HG03520 (cell line): ENCODE data around the gene RPS10.
A peak's percentile ranks its signal among the peaks of the same experiment; 100 is the strongest.

ENCODE experiments used
- ATAC-seq: cut with Tn5 transposase; IDR thresholded peaks from one replicate; pipeline ENCODE4 v1.9.1; 2021; ENCODE audit warnings: mild to moderate bottlenecking, moderate library complexity; ENCODE audit not compliant: unreplicated experiment

The RPS10 gene

DNA sequence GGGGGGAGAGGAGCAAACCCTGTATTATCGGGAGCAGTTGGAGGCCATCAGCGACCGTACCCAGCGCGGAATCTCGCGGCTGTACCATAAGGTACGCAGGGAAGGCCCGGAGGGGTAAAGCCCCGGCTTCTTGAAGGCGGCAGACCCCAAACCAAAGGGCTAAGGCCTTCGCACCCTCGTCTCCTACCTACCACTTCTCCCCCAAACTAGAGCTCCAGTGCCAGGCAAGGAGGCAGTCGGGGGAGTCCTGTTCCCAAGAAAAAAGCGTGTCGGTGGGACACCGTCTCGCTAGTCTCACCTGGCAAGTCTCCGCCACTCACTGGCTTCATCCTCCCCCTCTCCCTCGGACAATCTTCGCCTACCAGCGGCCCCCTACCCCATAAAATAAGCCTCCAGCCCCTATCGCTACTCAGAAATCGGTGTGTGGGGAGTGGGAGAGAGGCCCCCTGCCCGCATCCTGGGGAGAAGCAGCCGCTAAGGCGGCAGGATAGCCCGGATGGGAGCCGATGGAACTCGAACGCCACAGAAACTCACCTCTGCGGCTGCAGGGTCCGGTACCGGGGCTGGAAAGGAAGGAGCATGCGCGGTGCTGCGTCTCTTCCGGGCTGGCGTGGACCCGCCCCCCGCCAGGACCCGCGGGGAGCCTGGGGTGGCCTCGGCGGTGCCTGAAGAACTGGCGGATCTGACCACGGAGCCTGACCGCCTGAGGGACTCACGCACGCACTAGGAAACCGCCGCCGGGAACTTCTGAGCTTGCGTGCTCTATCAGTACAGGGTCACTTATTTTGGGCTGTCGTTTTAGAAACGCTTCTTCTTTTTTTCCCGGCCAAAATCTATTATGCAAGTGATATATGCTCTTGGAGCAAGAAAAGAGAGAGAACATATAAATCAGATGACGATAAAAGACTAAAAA, at the start of gene RPS10:
TSS of gene RPS10 (minus strand) at position 572 of the 913 bp plus-strand sequence. CDS start 848 bp downstream, outside the sequence.
- ATAC-seq: peak; percentile 83

DNA sequence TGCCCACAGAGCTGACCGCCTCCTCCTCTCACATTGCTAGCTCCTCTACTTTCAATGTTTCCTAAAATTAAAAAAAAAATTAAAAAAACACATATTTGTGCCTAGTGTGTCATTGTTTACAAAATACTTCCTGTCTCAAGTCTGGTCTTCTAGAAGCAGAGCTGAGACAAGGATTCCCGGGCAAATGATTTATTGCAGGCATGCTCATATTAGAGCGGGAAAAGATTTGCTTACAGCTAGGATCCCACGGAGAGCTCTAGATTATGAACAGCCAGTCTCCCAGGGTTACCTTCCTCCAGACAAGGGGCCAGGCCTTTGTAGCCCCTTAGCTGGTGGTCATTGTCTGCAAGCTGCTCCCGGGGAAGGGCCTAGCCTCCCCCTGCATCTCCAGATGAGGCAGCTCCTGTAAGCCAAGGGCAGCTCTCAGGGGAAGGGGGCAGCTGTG, 49.4 kb upstream of the RPS10 start:
- ATAC-seq: no peak

DNA sequence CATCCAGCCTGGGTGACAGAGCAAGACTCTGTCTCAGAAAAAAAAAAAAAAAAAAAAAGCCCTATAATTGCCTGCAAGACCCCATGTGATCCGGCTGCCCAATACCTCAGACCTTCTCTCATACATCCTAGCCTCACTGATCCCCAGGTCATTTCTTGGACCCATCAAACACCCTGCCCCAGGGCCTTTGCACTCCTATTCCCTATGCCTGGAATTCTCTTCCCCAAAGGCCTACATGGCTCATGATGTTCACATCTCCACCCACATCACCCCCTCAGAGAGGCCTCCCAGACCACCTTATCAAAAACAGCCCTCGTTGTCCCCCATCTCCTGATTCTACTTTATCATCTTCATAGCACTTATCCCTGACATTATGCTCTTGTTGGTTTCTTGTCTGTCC, 48.9 kb upstream of the RPS10 start:
- ATAC-seq: no peak

DNA sequence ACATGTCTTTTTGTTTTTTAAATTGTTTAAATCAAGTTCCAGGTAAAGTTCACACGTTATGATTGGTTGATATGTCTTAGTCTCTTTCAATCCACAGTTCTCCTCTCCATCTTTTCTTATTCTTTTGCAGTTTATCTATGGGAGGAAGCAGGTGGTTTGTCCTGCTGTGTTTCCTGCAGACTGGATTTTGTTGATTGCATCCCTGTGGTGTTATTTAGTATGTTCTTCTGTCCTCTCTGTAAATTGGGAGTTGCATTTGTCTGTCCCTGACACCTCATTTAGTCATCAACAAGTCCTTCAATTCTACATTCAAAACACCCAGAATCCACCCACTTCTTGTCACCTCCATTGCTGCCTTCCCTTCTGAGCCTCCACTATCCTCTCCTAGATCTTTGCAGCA, 48.1 kb upstream of the RPS10 start:
- no peak for ATAC-seq

DNA sequence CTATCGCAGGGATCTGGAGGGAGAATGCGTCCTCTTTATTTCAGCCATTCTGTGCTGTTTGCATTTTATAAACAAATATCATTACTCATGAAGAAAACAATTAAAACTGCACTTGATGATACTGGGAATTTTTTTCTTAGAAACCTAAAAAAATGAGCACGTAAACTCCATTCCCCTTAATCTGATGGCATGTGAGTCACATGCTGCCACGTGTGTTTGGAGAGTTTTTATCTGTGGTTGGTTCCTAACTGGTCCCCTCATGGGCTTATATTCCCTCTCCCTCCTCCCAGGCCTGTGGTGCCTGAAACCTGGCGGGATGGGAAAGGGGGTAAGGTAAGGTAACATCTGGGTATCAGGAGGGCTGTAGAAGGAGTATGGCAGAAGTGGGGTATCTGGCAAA, 46.6 kb upstream of the RPS10 start:
- no peak for ATAC-seq

DNA sequence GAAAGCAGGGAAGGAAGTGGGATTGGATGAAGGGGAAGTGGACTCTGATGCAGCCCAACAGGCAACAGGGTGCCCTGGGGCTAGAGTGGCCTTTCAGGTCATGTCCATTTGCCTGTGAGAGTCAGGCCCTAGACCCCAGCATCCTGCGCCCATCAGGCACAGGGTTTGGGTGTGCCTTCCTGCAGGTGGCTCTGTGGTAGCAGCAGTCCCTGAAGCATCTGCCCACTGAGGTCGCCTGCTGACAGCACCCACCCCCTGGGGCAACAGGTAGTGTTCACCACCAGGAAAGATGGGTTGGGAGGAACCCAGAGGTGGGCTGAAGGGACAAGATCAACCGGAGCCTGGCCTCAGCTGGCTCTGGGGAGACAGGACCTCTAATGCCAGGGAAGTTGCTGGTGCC, 43.6 kb upstream of the RPS10 start:
- ATAC-seq: no peak

DNA sequence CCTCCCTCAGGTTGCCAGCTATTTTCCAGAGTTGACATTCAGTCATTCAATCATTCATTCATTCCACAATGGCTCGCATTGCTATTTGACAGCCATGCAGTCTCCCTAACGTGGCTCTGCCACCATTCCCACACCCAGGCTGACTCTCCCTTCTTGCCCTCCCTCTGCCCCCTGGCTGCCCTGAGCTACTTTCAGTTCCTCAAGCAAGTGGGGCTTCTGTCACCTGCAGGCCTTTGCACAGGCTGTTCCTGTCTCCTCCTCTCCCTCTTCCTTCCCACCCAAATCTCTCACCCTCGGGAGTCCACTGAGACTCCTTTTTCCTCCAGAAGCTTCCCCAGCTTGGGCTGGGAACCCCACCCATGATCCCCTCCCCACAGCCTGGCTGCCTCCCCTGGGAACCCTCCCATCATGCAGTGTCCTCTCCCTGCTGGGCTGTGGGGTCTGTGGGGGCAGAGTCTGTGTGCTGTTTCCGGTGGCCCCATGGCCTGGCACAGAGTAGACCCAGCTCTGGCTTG, 42.6 kb upstream of the RPS10 start:
- ATAC-seq: no peak

DNA sequence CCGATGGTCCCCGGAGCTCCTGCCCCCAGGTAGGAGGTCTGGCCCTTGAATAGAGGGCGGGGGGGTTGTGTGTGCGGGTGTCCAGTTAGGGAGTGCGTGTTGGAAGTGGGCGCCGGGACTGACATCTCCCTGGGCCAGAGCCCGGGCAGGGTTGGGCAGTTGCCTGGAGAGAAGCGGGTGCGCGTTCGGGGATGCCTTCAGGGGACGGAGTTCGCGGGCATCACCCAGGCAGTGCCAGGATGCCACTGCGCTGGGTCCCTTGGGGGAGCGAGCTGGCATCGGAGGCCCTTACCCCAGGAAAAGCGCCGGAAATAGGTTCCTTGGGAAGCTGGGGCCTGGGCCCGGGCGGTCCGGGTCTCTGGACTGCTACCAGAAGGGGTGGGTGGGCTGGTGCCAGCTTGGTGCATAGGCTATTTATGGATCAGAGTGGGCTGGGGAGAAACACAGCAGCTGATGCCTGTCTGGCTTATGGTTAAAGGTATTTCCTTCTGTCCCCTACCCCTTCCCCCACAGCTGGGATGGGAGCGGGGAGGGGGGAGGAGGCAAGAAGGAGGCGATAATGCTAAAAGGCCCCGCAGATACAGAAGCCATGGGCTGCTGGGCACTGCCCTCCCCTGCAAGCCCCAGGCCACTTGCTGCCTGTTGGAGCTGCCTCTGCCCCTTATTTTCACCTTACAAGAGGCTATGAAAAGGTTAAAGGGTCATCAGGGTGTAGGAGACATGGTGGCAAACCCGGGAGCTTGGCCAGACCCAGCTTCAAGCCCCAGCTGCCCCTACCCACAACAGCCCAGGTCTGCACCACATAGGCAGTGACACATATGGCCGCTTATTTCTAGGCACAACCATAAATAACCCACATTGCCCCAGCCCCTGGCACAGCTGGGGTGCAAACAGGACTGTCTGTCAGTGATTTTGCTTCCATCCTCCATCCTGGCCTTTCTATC, 40.6 kb upstream of the RPS10 start:
- ATAC-seq: no peak

DNA sequence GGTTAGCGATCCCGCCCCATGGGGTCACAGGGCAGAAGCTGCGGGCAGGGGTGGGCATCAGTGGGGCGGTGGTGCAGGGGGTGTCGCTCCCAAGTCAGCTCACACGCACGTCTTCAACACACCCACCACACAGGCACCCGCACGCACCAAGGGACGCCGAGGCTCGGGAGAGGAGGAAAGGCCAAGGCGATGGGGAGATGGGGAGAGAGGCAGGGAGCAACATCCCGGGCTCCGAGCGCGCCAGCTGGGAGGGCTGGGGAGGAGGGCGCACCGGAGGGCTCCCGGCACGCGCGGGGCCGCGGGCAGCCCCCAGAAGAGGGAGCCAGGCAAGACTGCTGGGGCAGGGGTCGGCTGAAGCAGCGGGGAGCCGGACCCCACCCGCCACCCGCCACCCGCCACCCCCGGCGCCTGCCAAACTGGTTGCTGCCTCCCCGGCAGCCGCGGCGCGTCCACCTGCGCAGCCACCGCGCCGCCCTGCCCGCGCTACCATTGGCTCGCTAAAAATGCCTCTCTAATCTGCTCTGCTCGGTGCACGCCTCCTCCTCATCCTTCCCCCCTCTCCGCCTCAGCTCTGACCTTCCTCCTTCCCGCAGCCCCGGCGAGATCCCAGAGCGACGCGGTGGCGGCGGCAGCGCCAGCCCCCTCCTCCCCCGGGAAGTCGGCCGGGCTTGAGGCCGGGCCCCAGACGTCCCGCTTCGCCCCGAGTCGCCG, 39.8 kb upstream of the RPS10 start, which contains the start of gene PACSIN1:
TSS of gene PACSIN1 (plus strand) at position 546 of the 711 bp plus-strand sequence. CDS start 60,230 bp downstream, outside the sequence.
- no peak for ATAC-seq

DNA sequence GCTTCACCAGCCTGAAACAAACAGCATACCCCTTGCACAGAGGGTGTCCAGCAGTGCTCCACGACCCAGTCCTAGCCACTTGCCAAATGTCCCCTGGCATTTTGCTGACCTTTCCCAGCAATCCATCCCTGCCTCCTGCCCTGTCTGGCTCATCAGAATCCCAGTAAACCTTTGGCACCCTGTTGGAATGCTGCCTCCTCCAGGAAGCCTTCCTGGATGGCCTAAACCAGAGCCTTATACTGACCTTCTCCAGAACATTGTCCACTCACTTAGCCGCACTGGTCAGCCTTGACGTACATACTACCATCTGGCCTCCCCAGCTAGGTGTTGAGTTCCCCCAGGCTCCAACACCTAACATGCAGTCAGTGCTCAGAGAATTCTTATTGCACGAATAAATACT, 38.0 kb upstream of the RPS10 start:
- no peak for ATAC-seq

DNA sequence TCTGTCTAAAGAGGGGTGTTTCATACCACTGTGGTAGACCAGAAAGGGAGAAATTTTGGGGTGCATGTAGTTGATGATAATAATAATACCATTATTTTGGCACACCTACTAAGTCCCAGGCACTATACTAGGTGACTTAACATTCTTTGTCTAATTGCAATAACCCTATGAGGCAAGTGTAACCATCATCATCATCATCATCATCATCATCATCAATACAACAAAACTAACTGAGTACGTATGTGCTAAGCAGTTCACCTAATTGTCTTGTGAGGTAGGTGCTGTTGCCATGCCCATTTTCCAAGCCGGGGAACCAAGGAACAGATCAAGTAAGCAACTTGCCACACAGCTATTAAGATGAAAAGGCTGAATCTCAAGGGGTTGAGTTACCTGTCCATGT, 37.4 kb upstream of the RPS10 start:
- ATAC-seq: no peak

DNA sequence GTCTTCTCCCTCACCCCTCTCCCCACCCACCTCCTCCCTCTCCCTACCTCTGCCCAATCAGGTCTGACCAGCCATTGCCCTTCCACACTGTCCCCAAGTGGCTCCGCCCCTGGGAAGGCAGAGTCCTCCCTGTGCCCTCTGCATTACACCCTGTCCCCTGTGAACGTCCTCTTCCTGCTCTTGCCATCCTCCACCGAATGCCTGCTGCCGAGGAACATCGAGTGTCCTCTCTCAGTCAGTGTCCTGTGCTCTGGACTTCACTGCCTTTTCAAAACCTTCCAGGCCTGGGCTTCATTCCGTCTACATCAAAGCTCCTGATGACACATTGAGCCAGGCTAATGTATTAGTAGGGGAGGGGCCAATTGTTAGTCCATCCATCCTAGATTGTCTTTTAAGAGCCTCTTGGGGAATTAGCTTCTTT, 36.7 kb upstream of the RPS10 start:
- no peak for ATAC-seq

DNA sequence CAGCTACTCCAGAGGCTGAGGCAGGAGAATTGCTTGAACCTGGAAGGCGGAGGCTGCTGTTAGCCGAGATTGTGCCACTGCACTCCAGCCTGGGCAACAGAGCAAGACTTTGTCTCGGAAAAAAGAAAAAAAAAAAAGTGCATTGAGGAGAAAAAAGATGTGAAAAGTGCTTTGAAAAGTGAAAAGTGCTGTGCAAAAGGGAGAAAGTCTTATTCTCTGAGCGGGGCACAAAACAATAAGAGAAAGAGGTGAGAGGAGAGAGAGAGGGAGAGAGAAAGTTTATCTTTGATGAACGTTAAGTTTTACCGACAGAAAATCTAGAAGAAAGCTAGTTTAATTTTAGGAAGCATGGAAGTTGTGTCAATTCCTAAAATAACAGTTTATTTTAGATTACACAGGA, 36.1 kb upstream of the RPS10 start:
- ATAC-seq: no peak

DNA sequence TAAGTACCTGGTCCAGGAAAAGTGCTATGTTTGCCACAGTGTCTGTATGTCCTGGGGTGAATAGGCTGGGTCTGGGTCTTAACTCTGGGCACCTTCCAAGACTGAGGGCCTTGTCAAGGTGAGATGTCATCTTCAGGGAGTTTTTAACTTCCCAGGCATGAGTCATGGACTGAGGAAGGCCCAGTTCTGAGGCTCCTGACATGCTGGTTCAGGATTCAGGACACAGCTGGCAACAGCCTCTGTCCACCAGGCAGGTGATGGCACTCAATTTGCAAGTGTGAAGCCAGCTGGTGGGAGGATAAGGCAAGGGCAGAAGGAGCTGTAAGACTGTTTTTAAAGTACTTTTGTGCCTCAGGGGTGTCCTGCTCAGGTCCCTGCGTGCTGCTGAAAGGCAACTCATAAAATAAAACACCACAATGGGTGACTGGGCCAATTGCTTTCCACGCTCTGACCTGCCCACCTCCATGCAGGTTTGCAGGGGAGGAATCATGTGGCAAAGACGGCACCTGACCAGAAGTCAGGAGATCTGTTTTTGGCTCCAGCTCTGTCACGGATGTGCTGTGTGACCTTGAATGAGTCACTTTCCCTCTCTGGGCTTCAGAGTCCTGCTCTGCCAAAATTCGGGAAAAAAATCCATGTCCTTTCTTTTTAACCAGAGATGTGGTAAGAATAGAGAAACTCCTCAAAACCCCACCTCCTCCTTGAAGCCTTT, 35.1 kb upstream of the RPS10 start:
- no peak for ATAC-seq

DNA sequence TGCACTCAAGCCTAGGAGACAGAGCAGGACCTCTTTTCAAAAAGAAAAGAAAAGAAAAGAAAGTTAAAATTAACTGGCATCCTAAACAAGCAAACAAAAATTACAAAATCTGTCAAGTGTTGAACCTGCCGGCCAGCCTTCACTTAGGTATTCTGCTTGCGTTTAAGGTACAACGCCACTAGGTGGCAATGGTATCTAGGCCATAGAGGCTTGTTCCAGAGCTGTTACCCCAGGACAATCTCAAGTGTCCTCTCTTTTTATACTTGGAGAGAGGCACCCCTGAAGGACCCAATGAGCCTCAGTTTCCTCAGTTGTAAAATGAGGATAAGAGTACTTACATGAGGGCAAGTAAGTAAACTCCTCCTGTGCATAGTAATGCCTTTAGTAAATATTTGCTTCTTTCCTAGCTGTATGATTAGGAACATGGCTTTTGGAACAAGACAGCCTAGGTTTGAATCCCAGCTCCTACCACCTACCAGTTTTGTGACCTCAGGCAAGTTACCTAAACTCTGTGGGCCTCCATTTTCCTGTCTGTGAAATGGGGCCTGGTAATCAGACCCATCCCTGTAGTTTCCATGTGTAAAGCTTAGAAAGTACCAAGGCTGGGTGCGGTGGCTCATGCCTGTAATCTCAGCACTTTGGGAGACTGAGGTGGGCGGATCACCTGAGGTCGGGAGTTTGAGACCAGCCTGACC, 34.2 kb upstream of the RPS10 start:
- ATAC-seq: no peak

DNA sequence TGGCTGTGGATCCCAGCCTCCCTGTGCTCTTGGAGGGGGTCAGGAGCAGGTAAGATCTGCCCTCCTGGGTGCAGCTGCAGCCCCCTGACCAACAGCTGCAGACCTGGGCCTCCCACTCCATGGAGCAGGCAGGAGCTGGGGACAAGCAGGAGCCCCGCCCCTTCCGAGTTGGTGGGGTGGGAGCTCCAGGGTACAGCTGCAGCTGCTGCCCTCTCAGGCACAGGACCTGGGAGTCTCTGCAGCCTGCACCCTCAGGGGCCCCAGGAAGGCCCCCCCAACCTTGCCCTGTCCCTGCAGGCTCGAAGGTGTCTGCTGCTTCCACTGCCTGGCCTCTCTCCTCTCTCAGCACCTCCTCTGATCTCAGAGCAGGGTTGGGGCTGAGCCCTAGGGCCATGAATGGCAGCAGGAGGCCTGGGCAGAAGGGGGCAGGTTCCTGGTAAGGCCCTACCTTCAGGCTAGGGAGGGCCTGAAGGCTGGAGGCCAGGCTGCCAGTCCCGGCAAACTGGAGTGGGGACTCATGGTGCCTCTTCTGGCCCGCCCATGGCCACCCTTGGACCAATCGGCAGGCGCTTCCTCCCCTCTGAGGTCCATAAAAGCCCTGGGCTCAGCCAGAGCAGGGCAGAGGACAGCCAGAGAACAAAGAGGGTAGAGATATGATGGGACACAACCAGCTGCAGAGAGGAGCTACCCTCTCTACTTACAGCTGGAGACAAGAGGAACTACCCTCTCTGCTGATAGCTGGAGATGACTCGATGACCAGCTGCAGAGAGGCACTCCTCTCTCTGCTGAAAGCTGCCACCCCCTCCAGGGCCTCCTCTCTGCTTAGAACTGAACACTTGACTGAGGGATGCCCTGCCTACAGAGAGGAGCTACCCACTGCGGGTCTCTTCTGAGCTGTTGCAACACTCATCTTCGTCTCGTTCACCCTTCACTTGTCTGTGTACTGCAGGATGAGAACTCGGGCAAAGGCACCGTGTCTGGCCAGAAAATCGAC, 32.2 kb upstream of the RPS10 start:
- ATAC-seq: no peak

DNA sequence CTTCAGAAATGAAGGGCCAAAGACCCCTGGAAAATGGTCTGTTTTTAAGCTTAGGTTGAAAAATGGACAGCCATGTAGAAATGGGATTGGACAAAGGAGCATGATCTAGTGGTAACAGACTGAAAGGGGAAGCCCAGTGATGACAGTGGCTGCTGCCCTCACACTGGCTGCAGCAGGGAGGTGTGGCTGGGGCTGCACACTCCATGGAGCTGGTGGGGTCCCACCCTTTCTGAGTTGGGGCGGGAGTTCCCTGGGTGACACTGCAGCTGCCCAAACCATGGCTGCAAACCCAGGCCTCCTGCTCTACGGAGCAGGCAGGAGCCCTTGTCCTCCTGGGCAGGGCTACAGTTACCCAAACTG, 31.5 kb upstream of the RPS10 start:
- ATAC-seq: no peak

DNA sequence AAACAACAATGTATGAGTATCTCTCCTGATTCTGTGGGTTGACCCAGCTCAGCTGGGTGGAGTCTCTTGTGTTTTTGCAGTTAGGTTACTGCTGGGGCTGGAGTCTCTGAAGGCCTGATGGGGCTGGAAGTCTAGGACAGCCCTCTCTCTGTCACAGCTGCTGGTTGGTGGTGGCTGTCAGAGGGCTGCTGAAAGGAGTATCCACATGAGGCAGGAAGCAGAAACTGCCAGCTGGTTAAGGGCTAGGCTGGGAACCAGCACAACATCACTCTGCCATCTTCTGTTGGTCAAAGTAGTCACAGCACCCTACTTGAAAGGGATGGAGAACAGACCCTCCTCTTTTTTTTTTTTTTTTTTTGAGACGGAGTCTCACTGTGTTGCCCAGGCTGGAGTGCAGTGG, 30.0 kb upstream of the RPS10 start:
- ATAC-seq: no peak
